HG03354 (cell line): Measurements from ENCODE around the gene PPP2R3A.
"Not testable (repeated sequence)": the region's sequence is repeated elsewhere in the genome, so short reads cannot be mapped to it uniquely, and the experiment has no call there.

Experiments
- ATAC-seq: cut with Tn5 transposase; IDR thresholded peaks from one replicate; pipeline ENCODE4 v1.9.1; 2021; ENCODE audit warnings: mild to moderate bottlenecking; ENCODE audit not compliant: unreplicated experiment, poor library complexity, severe bottlenecking

PPP2R3A gene

GRCh38 chr3:136187868-136188267 is 222.3 kb downstream of the PPP2R3A start:
- no peak for ATAC-seq

GRCh38 chr3:136189043-136189442 is 223.5 kb downstream of the PPP2R3A start:
- ATAC-seq: no peak

- no peak for ATAC-seq
Measured at GRCh38 chr3:136189859-136190617, 224.5 kb downstream of the PPP2R3A start.

- ATAC-seq: not testable (repeated sequence)
Measured at GRCh38 chr3:136192195-136192594, 226.7 kb downstream of the PPP2R3A start.

GRCh38 chr3:136192831-136193230 is 227.3 kb downstream of the PPP2R3A start:
- ATAC-seq: no peak

GRCh38 chr3:136193278-136194054 is 227.9 kb downstream of the PPP2R3A start:
- ATAC-seq: no peak

- ATAC-seq: no peak
Measured at GRCh38 chr3:136194409-136195257, 229.1 kb downstream of the PPP2R3A start.

GRCh38 chr3:136195258-136196063 is 229.9 kb downstream of the PPP2R3A start:
- ATAC-seq: peak; percentile 46

- ATAC-seq: peak; percentile 33
Measured at GRCh38 chr3:136196064-136196400, 230.5 kb downstream of the PPP2R3A start, which contains the start of gene MSL2. Gene MSL2, minus strand, starts transcription at chr3:136196335. Its CDS starts 1,222 bp downstream, at chr3:136195113.

GRCh38 chr3:136196401-136197158 is 231.1 kb downstream of the PPP2R3A start:
- ATAC-seq: peak; percentile 75

- no peak for ATAC-seq
Measured at GRCh38 chr3:136197159-136197793, 231.7 kb downstream of the PPP2R3A start.
